Mesenchymal stem cell (in vitro differentiated cells and primary cell): ENCODE measurements around the gene POM121.
"Not testable (repeated sequence)": the region's sequence is repeated elsewhere in the genome, so short reads cannot be mapped to it uniquely, and the experiment has no call there.

ENCODE experiments used
- DNase-seq: peaks from one replicate; pipeline ENCODE4 v3.0.0-alpha.2; 2013
- H2AFZ ChIP-seq: one replicate; pipeline ENCODE4 v1.6.1; 2013; ENCODE audit warnings: low read depth, mild to moderate bottlenecking, control low read depth, inconsistent platforms, low read length, moderate library complexity
- H2AK5ac ChIP-seq: 2 replicates; pipeline ENCODE4 v1.6.1; 2013; ENCODE audit warnings: low read length, moderate library complexity, mild to moderate bottlenecking, inconsistent platforms; ENCODE audit not compliant: severe bottlenecking
- H2BK120ac ChIP-seq: one replicate; pipeline ENCODE4 v1.6.1; 2013; ENCODE audit warnings: low read depth, mild to moderate bottlenecking, inconsistent platforms, low read length, moderate library complexity
- H2BK12ac ChIP-seq, 2 experiments: one replicate each; pipeline ENCODE4 v1.6.1; 2013; ENCODE audit warnings: inconsistent platforms in 2 of 2, low read length in 2 of 2, mild to moderate bottlenecking in 2 of 2, moderate library complexity in 2 of 2, control low read depth in 1 of 2
- H2BK15ac ChIP-seq: one replicate; pipeline ENCODE4 v1.6.1; 2013; ENCODE audit warnings: mild to moderate bottlenecking, low read depth, inconsistent platforms; ENCODE audit not compliant: poor library complexity, severe bottlenecking
- H2BK5ac ChIP-seq: 2 replicates; pipeline ENCODE4 v1.6.1; 2013; ENCODE audit warnings: low read depth, mild to moderate bottlenecking, low read length, control low read depth, inconsistent platforms; ENCODE audit not compliant: poor library complexity, severe bottlenecking
- H3K14ac ChIP-seq, 2 experiments: one replicate each; pipeline ENCODE4 v1.6.1; 2013; ENCODE audit warnings: inconsistent platforms in 2 of 2, low read length in 2 of 2, control low read depth in 1 of 2, mild to moderate bottlenecking in 1 of 2, moderate library complexity in 1 of 2
- H3K18ac ChIP-seq, 2 experiments: one replicate each; pipeline ENCODE4 v1.6.1; 2013; ENCODE audit warnings: inconsistent platforms in 2 of 2, low read length in 2 of 2, control low read depth in 1 of 2, low read depth in 1 of 2, mild to moderate bottlenecking in 1 of 2
- H3K23ac ChIP-seq, 2 experiments: one replicate each; pipeline ENCODE4 v1.6.1; 2013; ENCODE audit warnings: inconsistent platforms in 2 of 2, low read length in 2 of 2, mild to moderate bottlenecking in 2 of 2, moderate library complexity in 2 of 2, control low read depth in 1 of 2
- H3K27ac ChIP-seq: 2 replicates; pipeline ENCODE4 v1.5.1; 2013; ENCODE audit warnings: mild to moderate bottlenecking, moderate library complexity, low read length, control low read depth, inconsistent platforms; ENCODE audit not compliant: poor library complexity, severe bottlenecking
- H3K27me3 ChIP-seq, 2 experiments: 2 replicates each; pipeline versions ENCODE4 v1.6.1 to v1.7.0; 2013; ENCODE audit warnings: low read length in 2 of 2, mild to moderate bottlenecking in 2 of 2, moderate library complexity in 2 of 2, control low read depth in 1 of 2, inconsistent platforms in 1 of 2; ENCODE audit not compliant: control insufficient read depth in 1 of 2, insufficient read depth in 1 of 2
- H3K36me3 ChIP-seq, 2 experiments: 2 replicates each; pipeline versions ENCODE4 v1.6.1 to v1.7.0; 2013; ENCODE audit warnings: low read length in 2 of 2, control low read depth in 1 of 2, inconsistent platforms in 1 of 2, low read depth in 1 of 2, mild to moderate bottlenecking in 1 of 2; ENCODE audit not compliant: insufficient read depth in 2 of 2, control insufficient read depth in 1 of 2
- H3K4ac ChIP-seq, 2 experiments: one replicate each; pipeline ENCODE4 v1.6.1; 2013; ENCODE audit warnings: inconsistent platforms in 2 of 2, low read length in 2 of 2, mild to moderate bottlenecking in 2 of 2, moderate library complexity in 2 of 2, control low read depth in 1 of 2, low read depth in 1 of 2
- H3K4me1 ChIP-seq: 2 replicates; pipeline ENCODE4 v1.6.1; 2013; ENCODE audit warnings: low read depth, low read length, control low read depth; ENCODE audit not compliant: control insufficient read depth, insufficient read depth
- H3K4me2 ChIP-seq: 2 replicates; pipeline ENCODE4 v1.6.1; 2013; ENCODE audit warnings: low read length, mild to moderate bottlenecking, inconsistent platforms; ENCODE audit not compliant: poor library complexity, severe bottlenecking
- H3K4me3 ChIP-seq, 2 experiments: 2 replicates each; pipeline versions ENCODE4 v1.5.1 to v1.7.0; 2013; ENCODE audit warnings: low read length in 2 of 2, mild to moderate bottlenecking in 2 of 2, control low read depth in 1 of 2, low read depth in 1 of 2; ENCODE audit not compliant: insufficient read depth in 1 of 2
- H3K79me1 ChIP-seq: replicated peaks from 2 replicates; pipeline ENCODE4 v1.6.1; 2013; ENCODE audit warnings: mild to moderate bottlenecking, control low read depth, low read length, inconsistent platforms; ENCODE audit not compliant: poor library complexity, severe bottlenecking
- H3K9ac ChIP-seq: 2 replicates; pipeline ENCODE4 v1.7.0; 2013; ENCODE audit warnings: mild to moderate bottlenecking, low read length, moderate library complexity
- H3K9me3 ChIP-seq: 2 replicates; pipeline ENCODE4 v1.7.0; 2013; ENCODE audit warnings: mild to moderate bottlenecking, low read length; ENCODE audit not compliant: control insufficient read depth
- H4K8ac ChIP-seq: one replicate; pipeline ENCODE4 v1.6.1; 2013; ENCODE audit warnings: inconsistent platforms, mild to moderate bottlenecking, low read length, moderate library complexity
- H4K91ac ChIP-seq: one replicate; pipeline ENCODE4 v1.6.1; 2013; ENCODE audit warnings: mild to moderate bottlenecking, low read length, inconsistent platforms
- WGBS: methylation state at CpG from one replicate; pipeline ENCODE4 v1.1.7; 2013; ENCODE audit warnings: mixed read lengths; 5-methylcytosine and 5-hydroxymethylcytosine counted together

Gene POM121

GRCh38 chr7:72949276-72949675 lies 24.4 kb downstream of the POM121 start:
- H3K36me3 ChIP-seq, result peaks cover 10 to 31% of the 10 kb centered on the region in 2 experiments
- not testable (repeated sequence) for H3K9ac ChIP-seq, H2AFZ ChIP-seq, H3K4ac ChIP-seq, H3K14ac ChIP-seq, H2AK5ac ChIP-seq, H2BK5ac ChIP-seq, H3K79me1 ChIP-seq, H4K8ac ChIP-seq, H3K23ac ChIP-seq, H4K91ac ChIP-seq, H2BK15ac ChIP-seq, H3K4me3 ChIP-seq, H3K18ac ChIP-seq, H2BK120ac ChIP-seq, DNase-seq, H3K27me3 ChIP-seq, H3K9me3 ChIP-seq, H3K4me2 ChIP-seq, H2BK12ac ChIP-seq, H3K4me1 ChIP-seq
- peak overlapping the region; percentile 45 for H3K27ac ChIP-seq
- 92% methylated on average over 6 of the region's 9 CpGs for WGBS

- not testable (repeated sequence) for H3K18ac ChIP-seq, H3K79me1 ChIP-seq, H2BK120ac ChIP-seq, H3K4ac ChIP-seq, DNase-seq, H3K9me3 ChIP-seq, H2BK12ac ChIP-seq, H2AK5ac ChIP-seq, H3K14ac ChIP-seq, H3K23ac ChIP-seq, H2BK15ac ChIP-seq, H3K9ac ChIP-seq, H2AFZ ChIP-seq, H4K91ac ChIP-seq, H3K4me3 ChIP-seq, H3K27me3 ChIP-seq, H2BK5ac ChIP-seq, H4K8ac ChIP-seq, H3K4me1 ChIP-seq, H3K4me2 ChIP-seq
- peak overlapping the region; percentile 45 for H3K27ac ChIP-seq
- H3K36me3 ChIP-seq, result peaks cover 10 to 31% of the 10 kb centered on the region in 2 experiments
- 86% methylated on average over 1 of the region's 6 CpGs for WGBS
Measured at GRCh38 chr7:72949686-72950085, 24.8 kb downstream of the POM121 start.

GRCh38 chr7:72950432-72950831 lies 25.5 kb downstream of the POM121 start:
- H3K4ac ChIP-seq, H3K27ac ChIP-seq, H4K8ac ChIP-seq, H3K4me3 ChIP-seq, H3K79me1 ChIP-seq, H2BK120ac ChIP-seq, H2AK5ac ChIP-seq, H3K9ac ChIP-seq, DNase-seq, H3K23ac ChIP-seq, H3K9me3 ChIP-seq, H3K18ac ChIP-seq, H3K14ac ChIP-seq, H4K91ac ChIP-seq, H2BK15ac ChIP-seq, H3K27me3 ChIP-seq, H2BK5ac ChIP-seq, H3K4me2 ChIP-seq, H2BK12ac ChIP-seq, H2AFZ ChIP-seq, H3K4me1 ChIP-seq: not testable (repeated sequence)
- no CpG with 5 or more reads among the region's 6 CpGs for WGBS
- peaks cover 10 to 28% of the 10 kb centered on the region in 2 experiments for H3K36me3 ChIP-seq

- H3K79me1 ChIP-seq, H3K9me3 ChIP-seq, H3K27ac ChIP-seq, H3K27me3 ChIP-seq, H2AK5ac ChIP-seq, H2BK12ac ChIP-seq, H3K4me1 ChIP-seq, H3K4ac ChIP-seq, H3K9ac ChIP-seq, H3K18ac ChIP-seq, H3K23ac ChIP-seq, H2BK15ac ChIP-seq, H3K36me3 ChIP-seq, H4K91ac ChIP-seq, DNase-seq, H2AFZ ChIP-seq, H2BK120ac ChIP-seq, H2BK5ac ChIP-seq, H3K4me2 ChIP-seq, H3K14ac ChIP-seq, H4K8ac ChIP-seq: not testable (repeated sequence)
- peak overlapping the region in 1 of 2 experiments; percentile 42 for H3K4me3 ChIP-seq
- no CpG with 5 or more reads among the region's 43 CpGs for WGBS
Measured at GRCh38 chr7:72953901-72954562, 29.1 kb downstream of the POM121 start.
